Esophagus squamous epithelium (tissue), 4 donors: ENCODE measurements around the gene CCDC82.

ENCODE experiments used
- CTCF ChIP-seq, 6 experiments: fragments of 450-650 bp in 4 of 6; fragments of 200-600 bp in 2 of 6; sonication (generic) in 2 of 6; IDR thresholded peaks; one replicate each; pipeline ENCODE4 v1.5.1; 2016 to 2019; ENCODE audit warnings: antibody characterized with exemption in 6 of 6, mild to moderate bottlenecking in 4 of 6, moderate library complexity in 4 of 6
- POLR2A ChIP-seq, 4 donors: fragments of 450-650 bp; IDR thresholded peaks; one replicate each; pipeline ENCODE4 v1.6.1; 2017; ENCODE audit warnings: antibody characterized with exemption in 4 of 4, mild to moderate bottlenecking in 4 of 4, moderate library complexity in 3 of 4

- no peak for TF ChIP-seq CTCF (IDR thresholded peaks at IDR 0.05)
- no peak for TF ChIP-seq POLR2A (IDR thresholded peaks at IDR 0.05)
Measured at GRCh38 chr11:96384156-96384555, 5.6 kb downstream of the CCDC82 start.
